ENCODE data around the gene RIC3.

The RIC3 gene

GRCh38 chr11:8102296-8102915 is 66.4 kb downstream of the RIC3 start:
- no peak for DNase-seq

GRCh38 chr11:8101421-8101820 is 67.4 kb downstream of the RIC3 start:
- no peak for DNase-seq

- no peak for DNase-seq
These were observed 68.2 kb downstream of the RIC3 start for GRCh38 chr11:8100605-8101004.

- no peak for DNase-seq
These were observed 68.7 kb downstream of the RIC3 start for GRCh38 chr11:8100158-8100557.

- peak in 8 of 14 donors; percentile 31 to 60 (median 48) for DNase-seq
These were observed 69.4 kb downstream of the RIC3 start for GRCh38 chr11:8099291-8099899.

- DNase-seq, result no peak
These were observed 69.9 kb downstream of the RIC3 start for GRCh38 chr11:8098879-8099278.

GRCh38 chr11:8098361-8098760 is 70.5 kb downstream of the RIC3 start:
- DNase-seq, result no peak

GRCh38 chr11:8097926-8098325 is 70.9 kb downstream of the RIC3 start:
- no peak for DNase-seq

GRCh38 chr11:8097468-8097867 is 71.4 kb downstream of the RIC3 start:
- DNase-seq, result no peak

GRCh38 chr11:8097062-8097461 is 71.8 kb downstream of the RIC3 start:
- DNase-seq, result no peak

GRCh38 chr11:8096575-8096974 is 72.2 kb downstream of the RIC3 start:
- no peak for DNase-seq

GRCh38 chr11:8095806-8096522 is 72.9 kb downstream of the RIC3 start:
- DNase-seq, result no peak

- no peak for DNase-seq
These were observed 73.5 kb downstream of the RIC3 start for GRCh38 chr11:8095371-8095770.

GRCh38 chr11:8094656-8095055 is 74.2 kb downstream of the RIC3 start:
- no peak for DNase-seq

GRCh38 chr11:8093931-8094575 is 74.8 kb downstream of the RIC3 start:
- no peak for DNase-seq

GRCh38 chr11:8092587-8093424 is 76.0 kb downstream of the RIC3 start:
- DNase-seq, result peak in 3 of 14 donors; percentile 6 to 19 (median 18)

GRCh38 chr11:8091721-8092120 is 77.1 kb downstream of the RIC3 start:
- DNase-seq, result no peak

GRCh38 chr11:8090756-8091155 is 78.1 kb downstream of the RIC3 start:
- no peak for DNase-seq

- DNase-seq, result no peak
These were observed 78.9 kb downstream of the RIC3 start for GRCh38 chr11:8089791-8090510.

- no peak for DNase-seq
These were observed 81.1 kb downstream of the RIC3 start for GRCh38 chr11:8087756-8088155.

GRCh38 chr11:8087185-8087584 is 81.6 kb downstream of the RIC3 start:
- no peak for DNase-seq

GRCh38 chr11:8086571-8086970 is 82.3 kb downstream of the RIC3 start:
- DNase-seq, result no peak
